ENCODE measurements around the gene ATP8A2. TPM values are rescaled to one million over a fixed set of nuclear protein-coding genes. Genes with fewer than 3 reads are reported as not detected.

The ATP8A2 gene
- total RNA-seq, 1 experiment from 2014 or later: 0.26 TPM

- in situ Hi-C loops (cut with HindIII; ENCODE audit: low pct_unique_long_range_greater_than_20kb, low sequenced_read_pairs): no loop called here
Measured at GRCh38 chr13:25908366-25908765, 536.6 kb downstream of the ATP8A2 start.

GRCh38 chr13:25910243-25910642 is 538.5 kb downstream of the ATP8A2 start:
- no peak for DNase-seq (ENCODE audit: low read depth, low spot score)
- in situ Hi-C loops (cut with HindIII; ENCODE audit: low pct_unique_long_range_greater_than_20kb, low sequenced_read_pairs): no loop called here

More at GRCh38 chr13:25908366-25908765, 536.6 kb downstream of the ATP8A2 start:
- DNase-seq (ENCODE audit: low read depth, low spot score): no peak

GRCh38 chr13:25910991-25911419 is 539.2 kb downstream of the ATP8A2 start:
- no peak for DNase-seq (ENCODE audit: low read depth, low spot score)
- in situ Hi-C loops (cut with HindIII; ENCODE audit: low pct_unique_long_range_greater_than_20kb, low sequenced_read_pairs): no loop called here

- in situ Hi-C loops (cut with HindIII; ENCODE audit: low pct_unique_long_range_greater_than_20kb, low sequenced_read_pairs): no loop called here
- DNase-seq (ENCODE audit: low read depth, low spot score): no peak
Measured at GRCh38 chr13:25912961-25913360, 541.2 kb downstream of the ATP8A2 start.

GRCh38 chr13:25915840-25916518 is 544.2 kb downstream of the ATP8A2 start:
- no peak for DNase-seq (ENCODE audit: low read depth, low spot score)
- in situ Hi-C loops (cut with HindIII; ENCODE audit: low pct_unique_long_range_greater_than_20kb, low sequenced_read_pairs): no loop called here

- in situ Hi-C loops (cut with HindIII; ENCODE audit: low pct_unique_long_range_greater_than_20kb, low sequenced_read_pairs): no loop called here
- DNase-seq (ENCODE audit: low read depth, low spot score): no peak
Measured at GRCh38 chr13:25920277-25920676, 548.5 kb downstream of the ATP8A2 start.

- in situ Hi-C loops (cut with HindIII; ENCODE audit: low pct_unique_long_range_greater_than_20kb, low sequenced_read_pairs): no loop called here
Measured at GRCh38 chr13:25920931-25921330, 549.2 kb downstream of the ATP8A2 start.

GRCh38 chr13:25922376-25922775 is 550.6 kb downstream of the ATP8A2 start:
- DNase-seq (ENCODE audit: low read depth, low spot score): no peak
- in situ Hi-C loops (cut with HindIII; ENCODE audit: low pct_unique_long_range_greater_than_20kb, low sequenced_read_pairs): no loop called here

More at GRCh38 chr13:25920931-25921330, 549.2 kb downstream of the ATP8A2 start:
- DNase-seq (ENCODE audit: low read depth, low spot score): no peak

- in situ Hi-C loops (cut with HindIII; ENCODE audit: low pct_unique_long_range_greater_than_20kb, low sequenced_read_pairs): no loop called here
- no peak for DNase-seq (ENCODE audit: low read depth, low spot score)
Measured at GRCh38 chr13:25923217-25924085, 551.7 kb downstream of the ATP8A2 start.

GRCh38 chr13:25927363-25927762 is 555.6 kb downstream of the ATP8A2 start:
- in situ Hi-C loops (cut with HindIII; ENCODE audit: low pct_unique_long_range_greater_than_20kb, low sequenced_read_pairs): no loop called here
- DNase-seq (ENCODE audit: low read depth, low spot score): no peak

GRCh38 chr13:25927932-25928331 is 556.2 kb downstream of the ATP8A2 start:
- DNase-seq (ENCODE audit: low read depth, low spot score): no peak
- in situ Hi-C loops (cut with HindIII; ENCODE audit: low pct_unique_long_range_greater_than_20kb, low sequenced_read_pairs): no loop called here

GRCh38 chr13:25928941-25929505 is 557.2 kb downstream of the ATP8A2 start:
- in situ Hi-C loops (cut with HindIII; ENCODE audit: low pct_unique_long_range_greater_than_20kb, low sequenced_read_pairs): no loop called here
- no peak for DNase-seq (ENCODE audit: low read depth, low spot score)

- no peak for DNase-seq (ENCODE audit: low read depth, low spot score)
- in situ Hi-C loops (cut with HindIII; ENCODE audit: low pct_unique_long_range_greater_than_20kb, low sequenced_read_pairs): no loop called here
Measured at GRCh38 chr13:25929816-25930215, 558.0 kb downstream of the ATP8A2 start.

- no peak for DNase-seq (ENCODE audit: low read depth, low spot score)
- in situ Hi-C loops (cut with HindIII; ENCODE audit: low pct_unique_long_range_greater_than_20kb, low sequenced_read_pairs): no loop called here
Measured at GRCh38 chr13:25930653-25931052, 558.9 kb downstream of the ATP8A2 start.

GRCh38 chr13:25932365-25932764 is 560.6 kb downstream of the ATP8A2 start:
- DNase-seq (ENCODE audit: low read depth, low spot score): no peak
- in situ Hi-C loops (cut with HindIII; ENCODE audit: low pct_unique_long_range_greater_than_20kb, low sequenced_read_pairs): no loop called here

- in situ Hi-C loops (cut with HindIII; ENCODE audit: low pct_unique_long_range_greater_than_20kb, low sequenced_read_pairs): no loop called here
- DNase-seq (ENCODE audit: low read depth, low spot score): no peak
Measured at GRCh38 chr13:25933520-25933919, 561.7 kb downstream of the ATP8A2 start.

GRCh38 chr13:25934127-25934526 is 562.4 kb downstream of the ATP8A2 start:
- DNase-seq (ENCODE audit: low read depth, low spot score): no peak
- in situ Hi-C loops (cut with HindIII; ENCODE audit: low pct_unique_long_range_greater_than_20kb, low sequenced_read_pairs): no loop called here

- DNase-seq (ENCODE audit: low read depth, low spot score): no peak
- in situ Hi-C loops (cut with HindIII; ENCODE audit: low pct_unique_long_range_greater_than_20kb, low sequenced_read_pairs): no loop called here
Measured at GRCh38 chr13:25939961-25940687, 568.4 kb downstream of the ATP8A2 start.

Measured in SK-MEL-5 (cell line).